Gastrocnemius medialis (tissue), 4 donors: ENCODE results near the gene MAPK11. TPM values are rescaled to one million over a fixed set of nuclear protein-coding genes. Genes with fewer than 3 reads are reported as not detected.

Experiments used
- ATAC-seq, 2 donors: fragments of 150-250 bp; one replicate each; pipeline ENCODE4 v1.9.1; 2016
- DNase-seq, 2 donors: peaks; one replicate each; pipeline ENCODE4 v3.0.0-alpha.2; 2019
- H3K27ac ChIP-seq, 4 donors: fragments of 200-600 bp; sonication (generic); 1 replicate in 1 of 4; 2 replicates in 3 of 4; pipeline ENCODE4 v1.5.1; 2016 to 2018; ENCODE audit warnings: mild to moderate bottlenecking in 2 of 4, moderate library complexity in 1 of 4
- H3K27me3 ChIP-seq, 3 donors: fragments of 200-600 bp; sonication (generic) in 2 of 3; 1 replicate in 1 of 3; 2 replicates in 2 of 3; pipeline versions ENCODE4 v1.5.1 to v1.6.0; 2016 to 2019; ENCODE audit warnings: mild to moderate bottlenecking in 1 of 3, moderate library complexity in 1 of 3
- H3K36me3 ChIP-seq, 2 donors: fragments of 200-600 bp; sonication (generic) in 1 of 2; one replicate each; pipeline ENCODE4 v1.5.1; 2017 to 2018
- H3K4me1 ChIP-seq, 2 donors: fragments of 200-600 bp; sonication (generic) in 1 of 2; one replicate each; pipeline ENCODE4 v1.5.1; 2016 to 2017; ENCODE audit warnings: mild to moderate bottlenecking in 2 of 2
- H3K4me3 ChIP-seq, 4 donors: fragments of 200-600 bp; sonication (generic) in 3 of 4; 1 replicate in 1 of 4; 2 replicates in 3 of 4; pipeline ENCODE4 v1.5.1; 2016 to 2019; ENCODE audit warnings: mild to moderate bottlenecking in 2 of 4
- H3K9me3 ChIP-seq, 3 donors: fragments of 200-600 bp; sonication (generic) in 2 of 3; 1 replicate in 1 of 3; 2 replicates in 2 of 3; pipeline ENCODE4 v1.5.1; 2016 to 2019
- CTCF ChIP-seq, 5 experiments: fragments of 450-650 bp in 3 of 5; fragments of 200-600 bp in 2 of 5; sonication (generic) in 2 of 5; IDR thresholded peaks in 4 of 5; conservative IDR thresholded peaks in 1 of 5; 1 replicate in 4 of 5; 2 replicates in 1 of 5; pipeline ENCODE4 v1.5.1; 2016 to 2019; ENCODE audit warnings: antibody characterized with exemption in 5 of 5, mild to moderate bottlenecking in 3 of 5, moderate library complexity in 3 of 5
- POLR2A ChIP-seq, 2 donors: fragments of 450-650 bp; IDR thresholded peaks; one replicate each; pipeline ENCODE4 v1.6.1; 2017; ENCODE audit warnings: antibody characterized with exemption in 2 of 2, mild to moderate bottlenecking in 2 of 2, moderate library complexity in 2 of 2
- in situ Hi-C, 4 donors: fragments of 200-750 bp; cut with MboI; loops; one replicate each; pipeline versions ENCODE4 v1.15.0 to v1.8.0; 2017; ENCODE audit warnings: low sequenced_read_pairs in 4 of 4
- intact Hi-C: fragments of 100-400 bp; cut with DNase I; formaldehyde crosslinking; loops from one replicate; pipeline ENCODE4 v1.15.1; 2023; ENCODE audit warnings: low total_unique reads
- total RNA-seq, 4 donors: library from RNA; depleted of rRNA; stranded (reverse); fragments of >200 nt; gene quantifications; one replicate each; pipeline versions ENCODE4 v1.1.0 to v1.2.3, GENCODE V29; 2016

MAPK11 gene
- total RNA-seq, 4 donors from 2014 or later, result 1.8 to 4.2 (median 3.4) TPM

GRCh38 chr22:50260801-50261614, 9.2 kb downstream of the MAPK11 start:
- intact Hi-C loops, result no loop called here
- H3K27me3 ChIP-seq, result no peaks in the 10 kb centered on the region
- peak overlapping the region; percentile 93 to 99 (median 98) for H3K27ac ChIP-seq
- in situ Hi-C loops, result no loop called here
- H3K9me3 ChIP-seq, result no peaks in the 10 kb centered on the region
- peak in 1 of 2 donors; percentile 46 for DNase-seq
- TF ChIP-seq CTCF (IDR thresholded peaks at IDR 0.05 in 4 of 5, conservative IDR thresholded peaks at IDR 0.05 in 1 of 5) (no peak), POLR2A (IDR thresholded peaks at IDR 0.05) (no peak)
- peaks cover 40 to 62% of the 10 kb centered on the region in 2 donors for H3K4me1 ChIP-seq
- peaks cover 0 to under 1% of the 10 kb centered on the region in 2 donors for H3K36me3 ChIP-seq
- ATAC-seq, result peak in 1 of 2 donors; percentile 2
- H3K4me3 ChIP-seq, result peak overlapping the region; percentile 67 to 85 (median 72)

- no peak for TF ChIP-seq POLR2A (IDR thresholded peaks at IDR 0.05)
- no peak for TF ChIP-seq CTCF (IDR thresholded peaks at IDR 0.05 in 4 of 5, conservative IDR thresholded peaks at IDR 0.05 in 1 of 5)
- intact Hi-C loops, result no loop called here
- H3K4me1 ChIP-seq, result peaks cover 41 to 63% of the 10 kb centered on the region in 2 donors
- H3K27me3 ChIP-seq, result no peaks in the 10 kb centered on the region
- peaks cover 0 to 4% of the 10 kb centered on the region in 2 donors for H3K36me3 ChIP-seq
- no peak for ATAC-seq
- no peaks in the 10 kb centered on the region for H3K9me3 ChIP-seq
- H3K27ac ChIP-seq, result peak overlapping the region; percentile 93 to 99 (median 98)
- H3K4me3 ChIP-seq, result peak overlapping the region; percentile 67 to 85 (median 72)
- peak in 1 of 2 donors; percentile 46 for DNase-seq
- in situ Hi-C loops, result no loop called here
Observed at GRCh38 chr22:50260434-50260800, 9.8 kb downstream of the MAPK11 start.

- ATAC-seq, result peak; percentile 20 to 21
- in situ Hi-C loops, result loop anchor here in 2 of 4 donors (10.0 kb wide), 2 partner anchors 65 to 75 kb away; partner anchors contain the start of gene DENND6B (in 1 of the 2)
Observed at GRCh38 chr22:50259302-50259701, 10.9 kb downstream of the MAPK11 start.

More at GRCh38 chr22:50259302-50259701, 10.9 kb downstream of the MAPK11 start:
- Histone ChIP-seq H3K4me3 (peak overlapping the region; percentile 27 to 77 (median 50)), H3K27ac (peak overlapping the region; percentile 93 to 99 (median 98)), H3K9me3 (no peaks in the 10 kb centered on the region), H3K36me3 (peaks cover 0 to 8% of the 10 kb centered on the region in 2 donors), H3K27me3 (no peaks in the 10 kb centered on the region), H3K4me1 (peaks cover 41 to 63% of the 10 kb centered on the region in 2 donors)
- peak; percentile 64 to 85 for DNase-seq
- intact Hi-C loops, result loop anchor here (2.0 kb wide), 1 partner anchor 297 kb away; no protein-coding TSS in a partner anchor
- TF ChIP-seq CTCF (IDR thresholded peaks at IDR 0.05 in 4 of 5, conservative IDR thresholded peaks at IDR 0.05 in 1 of 5) (no peak), POLR2A (IDR thresholded peaks at IDR 0.05) (peak in 1 of 2 donors; percentile 36)
